ENCODE data around the gene NEXMIF. TPM values are rescaled to one million over a fixed set of nuclear protein-coding genes. Genes with fewer than 3 reads are reported as not detected.

The NEXMIF gene
- polyA plus RNA-seq, 1 donor from 2014 or later = 12.8 TPM

GRCh38 chrX:74923942-74924448, 1.3 kb downstream of the NEXMIF start:
- Histone ChIP-seq H4K20me1 (ENCODE audit: insufficient read depth) (no peaks in the 10 kb centered on the region), H3K4me3 (ENCODE audit: low read length) (peak overlapping the region; percentile 90), H3F3A (ENCODE audit: insufficient read depth, low read length, poor library complexity, severe bottlenecking) (no peaks in the 10 kb centered on the region), H3K36me3 (ENCODE audit: insufficient read depth, low read length) (no peaks in the 10 kb centered on the region), H3K79me2 (replicated peaks; ENCODE audit: insufficient read depth, low read length) (peaks cover 31% of the 10 kb centered on the region), H3K27me3 (ENCODE audit: insufficient read depth, low read depth, low read length) (no peaks in the 10 kb centered on the region), H3K27ac (ENCODE audit: low read length) (peak overlapping the region; percentile 94), H2AFZ (ENCODE audit: low read depth, low read length) (no peak overlapping the region), H3K4me2 (ENCODE audit: low read length) (peak overlapping the region; percentile 76), H3K9me3 (ENCODE audit: low read length) (no peaks in the 10 kb centered on the region), H3K9ac (ENCODE audit: low read length) (peak overlapping the region; percentile 94), H3K9me2 (ENCODE audit: insufficient read depth, low read length) (no peaks in the 10 kb centered on the region)
- TF ChIP-seq CTCF (IDR thresholded peaks at IDR 0.05; ENCODE audit: poor library complexity, severe bottlenecking) = no peak
- no peak for TF ChIP-seq TAF1 (IDR thresholded peaks at IDR 0.05; ENCODE audit: low read depth)
- peak; percentile 24 for TF ChIP-seq POLR2AphosphoS5 (IDR thresholded peaks at IDR 0.05)
- TF ChIP-seq MXI1 (conservative IDR thresholded peaks at IDR 0.05; ENCODE audit: poor library complexity, severe bottlenecking) = peak; percentile 48
- no peak for TF ChIP-seq EP300 (conservative IDR thresholded peaks at IDR 0.05; ENCODE audit: poor library complexity, severe bottlenecking)
- TF ChIP-seq SMC3 (conservative IDR thresholded peaks at IDR 0.05; ENCODE audit: poor library complexity) = no peak
- no peak for TF ChIP-seq EZH2 (IDR thresholded peaks at IDR 0.05; ENCODE audit: borderline replicate concordance, insufficient read depth, low read length, poor library complexity, severe bottlenecking)
- TF ChIP-seq REST (IDR thresholded peaks at IDR 0.05; ENCODE audit: borderline replicate concordance) = no peak
- no peak for TF ChIP-seq RAD21 (conservative IDR thresholded peaks at IDR 0.05)

- Histone ChIP-seq H3K27ac (ENCODE audit: low read length) (peak overlapping the region; percentile 94), H3K27me3 (ENCODE audit: insufficient read depth, low read depth, low read length) (no peaks in the 10 kb centered on the region), H4K20me1 (ENCODE audit: insufficient read depth) (no peaks in the 10 kb centered on the region), H3K4me3 (ENCODE audit: low read length) (peak overlapping the region; percentile 90), H3K79me2 (replicated peaks; ENCODE audit: insufficient read depth, low read length) (peaks cover 31% of the 10 kb centered on the region), H3K4me2 (ENCODE audit: low read length) (peak overlapping the region; percentile 76), H3K9me2 (ENCODE audit: insufficient read depth, low read length) (no peaks in the 10 kb centered on the region), H3K36me3 (ENCODE audit: insufficient read depth, low read length) (no peaks in the 10 kb centered on the region), H3K9me3 (ENCODE audit: low read length) (no peaks in the 10 kb centered on the region), H2AFZ (ENCODE audit: low read depth, low read length) (no peak overlapping the region), H3F3A (ENCODE audit: insufficient read depth, low read length, poor library complexity, severe bottlenecking) (no peaks in the 10 kb centered on the region), H3K9ac (ENCODE audit: low read length) (peak overlapping the region; percentile 94)
- TF ChIP-seq SMC3 (conservative IDR thresholded peaks at IDR 0.05; ENCODE audit: poor library complexity) (no peak), POLR2AphosphoS5 (IDR thresholded peaks at IDR 0.05) (no peak), EZH2 (IDR thresholded peaks at IDR 0.05; ENCODE audit: borderline replicate concordance, insufficient read depth, low read length, poor library complexity, severe bottlenecking) (no peak), EP300 (conservative IDR thresholded peaks at IDR 0.05; ENCODE audit: poor library complexity, severe bottlenecking) (no peak), RAD21 (conservative IDR thresholded peaks at IDR 0.05) (no peak), CTCF (IDR thresholded peaks at IDR 0.05; ENCODE audit: poor library complexity, severe bottlenecking) (no peak), REST (IDR thresholded peaks at IDR 0.05; ENCODE audit: borderline replicate concordance) (no peak), TAF1 (IDR thresholded peaks at IDR 0.05; ENCODE audit: low read depth) (no peak), MXI1 (conservative IDR thresholded peaks at IDR 0.05; ENCODE audit: poor library complexity, severe bottlenecking) (no peak)
Observed at GRCh38 chrX:74922922-74923543, 2.2 kb downstream of the NEXMIF start.

All from neural cell (in vitro differentiated cells).